Neural cell (in vitro differentiated cells): Measurements from ENCODE around the gene RPL38. TPM values are rescaled to one million over a fixed set of nuclear protein-coding genes. Genes with fewer than 3 reads are reported as not detected.

Experiments
- H2AFZ ChIP-seq: fragments of 200-600, 300-800 bp; sonication (generic), shearing (Covaris generic); 2 replicates; pipeline ENCODE4 v1.6.0; 2014; ENCODE audit warnings: low read depth, mild to moderate bottlenecking, antibody characterized with exemption, low read length, moderate library complexity
- H3F3A ChIP-seq: fragments of 200-600 bp; shearing (Covaris generic); 2 replicates; pipeline ENCODE4 v1.6.1; 2016; ENCODE audit warnings: mild to moderate bottlenecking, moderate library complexity, mixed read lengths, antibody characterized with exemption, low read length; ENCODE audit not compliant: insufficient read depth, poor library complexity, severe bottlenecking
- H3K27ac ChIP-seq: fragments of 200-600, 300-800 bp; sonication (generic), shearing (Covaris generic); 2 replicates; pipeline ENCODE4 v1.5.1; 2014; ENCODE audit warnings: mild to moderate bottlenecking, low read length, moderate library complexity
- H3K27me3 ChIP-seq: fragments of 300-800, 200-600 bp; sonication (generic), shearing (Covaris generic); 2 replicates; pipeline ENCODE4 v1.6.0; 2014; ENCODE audit warnings: mild to moderate bottlenecking, low read depth, low read length, moderate library complexity; ENCODE audit not compliant: insufficient read depth
- H3K36me3 ChIP-seq: fragments of 300-800, 200-600 bp; sonication (generic), shearing (Covaris generic); 2 replicates; pipeline ENCODE4 v1.5.1; 2014; ENCODE audit warnings: mild to moderate bottlenecking, antibody characterized with exemption, low read length, moderate library complexity; ENCODE audit not compliant: insufficient read depth
- H3K4me2 ChIP-seq: fragments of 300-800, 200-600 bp; sonication (generic), shearing (Covaris generic); 2 replicates; pipeline ENCODE4 v1.6.0; 2014; ENCODE audit warnings: mild to moderate bottlenecking, low read length
- H3K4me3 ChIP-seq: fragments of 300-800, 200-600 bp; sonication (generic), shearing (Covaris generic); 2 replicates; pipeline ENCODE4 v1.5.1; 2014; ENCODE audit warnings: mild to moderate bottlenecking, low read length, moderate library complexity
- H3K79me2 ChIP-seq: fragments of 200-600 bp; shearing (Covaris generic); replicated peaks from 2 replicates; pipeline ENCODE4 v1.6.0; 2014; ENCODE audit warnings: mild to moderate bottlenecking, low read length, moderate library complexity; ENCODE audit not compliant: insufficient read depth
- H3K9ac ChIP-seq: fragments of 300-800, 200-600 bp; sonication (generic), shearing (Covaris generic); 2 replicates; pipeline ENCODE4 v1.6.1; 2016; ENCODE audit warnings: mild to moderate bottlenecking, low read length, mixed read lengths
- H3K9me2 ChIP-seq: fragments of 200-600 bp; shearing (Covaris generic); 2 replicates; pipeline ENCODE4 v1.6.1; 2016; ENCODE audit warnings: mild to moderate bottlenecking, low read length, mixed read lengths; ENCODE audit not compliant: insufficient read depth
- H3K9me3 ChIP-seq: fragments of 200-600, 300-800 bp; sonication (generic), shearing (Covaris generic); 2 replicates; pipeline ENCODE4 v1.6.1; 2016; ENCODE audit warnings: mild to moderate bottlenecking, mixed run types, low read length, moderate library complexity, mixed read lengths
- H4K20me1 ChIP-seq: fragments of 200-600 bp; shearing (Covaris generic); 2 replicates; pipeline ENCODE4 v1.6.1; 2016; ENCODE audit warnings: mild to moderate bottlenecking, mixed run types; ENCODE audit not compliant: insufficient read depth
- CTCF ChIP-seq: fragments of 450-650 bp; IDR thresholded peaks from 2 replicates; pipeline ENCODE4 v1.5.1; 2014; ENCODE audit warnings: antibody characterized with exemption, mild to moderate bottlenecking, moderate library complexity; ENCODE audit not compliant: poor library complexity, severe bottlenecking
- EP300 ChIP-seq: fragments of 450-650 bp; conservative IDR thresholded peaks from 2 replicates; pipeline ENCODE4 v1.6.1; 2014; ENCODE audit warnings: antibody characterized with exemption, mild to moderate bottlenecking, moderate library complexity; ENCODE audit not compliant: poor library complexity, severe bottlenecking
- EZH2 ChIP-seq: fragments of 200-600, 300-800 bp; shearing (Covaris generic), sonication (generic); IDR thresholded peaks from 2 replicates; pipeline ENCODE4 v1.6.1; 2014; ENCODE audit warnings: antibody characterized with exemption, low read length, borderline replicate concordance, mild to moderate bottlenecking; ENCODE audit not compliant: insufficient read depth, poor library complexity, severe bottlenecking
- MXI1 ChIP-seq: fragments of 450-650 bp; conservative IDR thresholded peaks from 2 replicates; pipeline ENCODE4 v1.6.1; 2014; ENCODE audit warnings: antibody characterized with exemption, mild to moderate bottlenecking; ENCODE audit not compliant: poor library complexity, severe bottlenecking
- POLR2AphosphoS5 ChIP-seq: IDR thresholded peaks from 2 replicates; pipeline ENCODE4 v1.6.1; 2012
- RAD21 ChIP-seq: fragments of 450-650 bp; conservative IDR thresholded peaks from 2 replicates; pipeline ENCODE4 v1.6.1; 2014; ENCODE audit warnings: antibody characterized with exemption, mild to moderate bottlenecking, moderate library complexity
- REST ChIP-seq: IDR thresholded peaks from 2 replicates; pipeline ENCODE4 v1.6.1; 2012; ENCODE audit warnings: borderline replicate concordance
- SMC3 ChIP-seq: fragments of 450-650 bp; conservative IDR thresholded peaks from 2 replicates; pipeline ENCODE4 v1.6.1; 2014; ENCODE audit warnings: antibody characterized with exemption, mild to moderate bottlenecking, moderate library complexity; ENCODE audit not compliant: poor library complexity
- TAF1 ChIP-seq: IDR thresholded peaks from 2 replicates; pipeline ENCODE4 v1.6.1; 2012; ENCODE audit warnings: low read depth
- polyA plus RNA-seq: library from polyadenylated mRNA; depleted of rRNA; stranded (reverse); fragments of >200 nt; gene quantifications from 2 replicates; pipeline ENCODE4 v1.2.3, GENCODE V29; 2014

Gene RPL38
- polyA plus RNA-seq, 1 donor from 2014 or later: 378 TPM

- Histone ChIP-seq H3K27me3 (no peaks in the 10 kb centered on the region), H3K9me2 (no peaks in the 10 kb centered on the region), H3K4me3 (no peak overlapping the region), H3K9me3 (no peaks in the 10 kb centered on the region), H3F3A (no peaks in the 10 kb centered on the region), H2AFZ (no peak overlapping the region), H4K20me1 (no peaks in the 10 kb centered on the region), H3K9ac (no peak overlapping the region), H3K79me2 (no peaks in the 10 kb centered on the region), H3K27ac (no peak overlapping the region), H3K4me2 (no peak overlapping the region), H3K36me3 (no peaks in the 10 kb centered on the region)
- TF ChIP-seq CTCF: no peak
- no peak for TF ChIP-seq EP300
- TF ChIP-seq MXI1: no peak
- no peak for TF ChIP-seq RAD21
- TF ChIP-seq SMC3: no peak
- no peak for TF ChIP-seq REST
- no peak for TF ChIP-seq EZH2
- TF ChIP-seq TAF1: no peak
- TF ChIP-seq POLR2AphosphoS5: no peak
These were observed 25.0 kb downstream of the RPL38 start for GRCh38 chr17:74228306-74228978.

- Histone ChIP-seq H3K79me2 (no peaks in the 10 kb centered on the region), H3K4me3 (no peak overlapping the region), H4K20me1 (no peaks in the 10 kb centered on the region), H3K27ac (no peak overlapping the region), H3F3A (no peaks in the 10 kb centered on the region), H3K9ac (no peak overlapping the region), H3K4me2 (no peak overlapping the region), H3K9me2 (no peaks in the 10 kb centered on the region), H3K36me3 (no peaks in the 10 kb centered on the region), H3K27me3 (no peaks in the 10 kb centered on the region), H3K9me3 (no peaks in the 10 kb centered on the region), H2AFZ (no peak overlapping the region)
- no peak for TF ChIP-seq EZH2
- TF ChIP-seq TAF1: no peak
- no peak for TF ChIP-seq POLR2AphosphoS5
- TF ChIP-seq SMC3: no peak
- no peak for TF ChIP-seq REST
- TF ChIP-seq CTCF: no peak
- TF ChIP-seq MXI1: no peak
- TF ChIP-seq EP300: no peak
- TF ChIP-seq RAD21: no peak
These were observed 27.4 kb downstream of the RPL38 start for GRCh38 chr17:74230896-74231295.
